DMS153 treated with DMSO at 0.1 percent for 48 hours (cell line): ENCODE data around the gene KIF6.
"Not testable (repeated sequence)": the region's sequence is repeated elsewhere in the genome, so short reads cannot be mapped to it uniquely, and the experiment has no call there.

ENCODE experiments used
- DNase-seq: peaks from one replicate; lab custom pipeline; 2025; ENCODE audit not compliant: unreplicated experiment; lab: John Stamatoyannopoulos, UW

The KIF6 gene

DNA sequence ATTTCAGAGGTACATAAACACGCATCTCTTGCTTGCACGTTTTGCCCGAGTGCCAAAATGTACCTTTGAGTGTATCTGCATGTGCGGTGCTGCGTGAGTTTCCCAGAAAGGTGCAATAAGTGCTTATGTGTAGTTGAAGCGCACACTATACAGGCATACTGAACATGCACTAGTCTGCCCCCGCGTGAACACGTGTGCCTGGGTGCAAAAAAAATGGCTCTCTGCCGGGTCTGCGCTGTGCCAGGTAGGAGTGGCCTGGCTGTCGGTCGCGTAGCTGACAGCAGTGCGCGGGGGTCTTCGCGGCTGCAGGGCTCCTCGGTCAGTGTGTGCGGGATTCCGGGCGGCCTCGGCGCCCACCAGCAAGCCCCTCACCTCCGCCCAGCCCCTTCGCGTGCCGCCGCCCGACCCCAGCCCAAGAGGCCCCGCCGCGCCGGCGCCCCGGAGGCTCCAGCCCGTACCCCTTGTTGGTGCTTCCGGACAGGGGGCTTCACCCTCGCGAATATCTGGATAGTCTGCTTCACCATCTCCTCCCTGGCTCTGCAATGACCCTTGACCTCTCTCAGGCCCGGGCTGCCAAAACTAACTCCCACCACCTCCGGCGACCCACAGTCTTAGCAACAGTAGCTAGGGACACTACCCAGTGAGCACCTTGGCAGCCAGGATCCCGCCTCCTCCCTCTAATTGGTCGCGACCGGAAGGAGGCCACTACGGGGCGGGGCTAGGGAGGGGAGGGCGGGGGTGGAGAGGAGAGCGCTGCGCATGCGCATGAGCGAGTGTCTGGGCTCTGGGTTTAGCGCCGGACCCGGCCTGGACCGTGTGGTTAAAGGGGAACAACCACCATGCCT lies at the start of gene KIF6:
TSS of gene KIF6 (minus strand) at position 622 of the 845 bp plus-strand sequence. CDS start at position 524, 98 bp downstream.
- peak; percentile 83 for DNase-seq

DNA sequence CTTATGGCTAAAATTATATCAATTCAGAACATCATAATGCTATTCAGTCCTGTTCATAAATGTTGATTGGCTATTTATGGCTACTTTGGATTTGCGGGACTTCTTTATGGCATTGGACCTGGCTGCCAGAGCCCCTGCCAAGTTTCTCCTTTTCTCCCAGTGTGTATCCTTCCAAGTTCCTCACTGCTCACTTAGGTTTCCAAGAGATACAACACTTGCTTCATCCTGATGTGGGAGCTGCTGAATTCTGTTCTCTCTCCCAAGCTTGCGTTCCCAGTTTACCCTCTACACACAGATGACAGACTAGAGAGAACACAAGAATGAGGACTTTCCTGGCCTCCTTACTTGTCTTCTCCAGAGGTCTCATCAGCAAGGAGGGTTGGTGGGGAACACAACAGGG lies 48.6 kb upstream of the KIF6 start:
- DNase-seq = no peak

- DNase-seq = no peak
These were observed 47.5 kb upstream of the KIF6 start for GRCh38 chr6:39772559-39773273.

- no peak for DNase-seq
These were observed 45.2 kb upstream of the KIF6 start for GRCh38 chr6:39770446-39770845.

GRCh38 chr6:39769012-39769411 lies 43.8 kb upstream of the KIF6 start:
- DNase-seq = no peak

GRCh38 chr6:39765508-39766065 lies 40.4 kb upstream of the KIF6 start:
- no peak for DNase-seq

DNA sequence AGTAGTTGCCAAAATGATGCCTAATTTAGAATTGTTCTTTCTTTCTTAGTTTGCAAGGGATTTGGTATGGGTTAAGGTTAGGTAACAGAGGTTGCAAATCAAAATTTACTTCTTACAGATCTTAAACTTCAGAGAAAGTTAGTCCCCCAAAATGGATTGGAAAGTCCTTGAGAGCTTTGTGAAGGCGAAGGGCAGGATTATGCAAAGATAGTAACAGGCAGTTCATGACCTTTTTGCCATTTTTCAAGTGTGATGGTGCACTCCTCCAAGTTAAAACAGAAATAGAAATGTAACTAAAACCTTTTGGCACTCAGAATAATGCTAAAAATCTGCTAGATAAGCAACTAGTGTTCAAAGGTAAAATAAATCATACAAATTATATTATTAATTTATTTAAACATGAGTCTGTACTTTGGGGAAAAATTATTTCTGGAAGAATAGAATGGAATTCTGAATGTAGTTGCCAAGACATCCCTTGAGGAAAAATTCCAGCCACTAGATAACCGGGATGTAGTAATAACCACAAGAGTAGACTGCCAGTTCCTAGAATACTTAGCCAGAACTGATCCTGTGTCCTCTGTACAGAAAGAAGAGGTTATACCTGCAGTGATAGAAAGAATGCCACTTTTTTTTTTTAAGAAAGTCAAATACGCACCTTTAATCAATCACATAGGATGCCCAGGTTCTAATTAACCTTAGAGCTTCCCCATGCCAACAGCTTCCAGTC lies 35.2 kb upstream of the KIF6 start:
- no peak for DNase-seq

GRCh38 chr6:39758905-39759605 lies 33.8 kb upstream of the KIF6 start:
- no peak for DNase-seq

DNA sequence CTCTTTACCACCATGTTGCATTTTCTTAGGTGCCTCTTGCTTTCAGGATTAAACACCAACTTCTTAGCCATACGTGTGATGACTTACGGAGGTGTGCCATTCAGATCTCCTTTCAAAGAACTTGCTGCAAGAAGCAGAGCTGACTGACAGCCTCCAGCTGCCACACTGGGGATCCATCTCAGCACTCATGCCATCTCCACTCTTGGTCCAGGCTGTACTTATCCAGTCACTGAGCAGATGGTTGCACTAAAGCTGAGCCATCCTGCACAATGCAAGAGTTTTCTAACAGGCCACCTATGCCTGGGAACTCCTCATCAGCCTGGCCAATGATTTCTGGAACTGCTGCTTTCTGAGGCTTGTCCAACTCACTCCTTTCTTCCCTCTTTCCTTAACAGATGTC lies 31.4 kb upstream of the KIF6 start:
- no peak for DNase-seq

DNA sequence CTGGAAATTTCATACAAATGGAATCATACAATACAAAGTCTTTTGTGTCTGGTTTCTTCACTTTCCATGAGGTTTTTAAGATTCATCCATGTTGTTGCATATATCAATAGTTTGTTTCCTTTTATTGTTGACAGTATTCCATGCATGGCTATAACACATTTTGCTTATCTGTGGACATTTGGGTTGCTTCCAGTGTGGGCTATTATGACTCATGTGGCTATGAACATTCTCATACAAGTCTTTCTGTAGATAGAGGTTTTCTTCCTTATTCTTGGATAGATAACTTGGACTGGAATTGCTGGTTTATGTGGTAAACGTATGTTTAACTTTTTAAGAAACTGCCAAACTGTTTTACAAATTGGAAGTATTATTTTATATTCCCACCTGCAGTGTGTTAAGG lies 30.0 kb upstream of the KIF6 start:
- no peak for DNase-seq

DNA sequence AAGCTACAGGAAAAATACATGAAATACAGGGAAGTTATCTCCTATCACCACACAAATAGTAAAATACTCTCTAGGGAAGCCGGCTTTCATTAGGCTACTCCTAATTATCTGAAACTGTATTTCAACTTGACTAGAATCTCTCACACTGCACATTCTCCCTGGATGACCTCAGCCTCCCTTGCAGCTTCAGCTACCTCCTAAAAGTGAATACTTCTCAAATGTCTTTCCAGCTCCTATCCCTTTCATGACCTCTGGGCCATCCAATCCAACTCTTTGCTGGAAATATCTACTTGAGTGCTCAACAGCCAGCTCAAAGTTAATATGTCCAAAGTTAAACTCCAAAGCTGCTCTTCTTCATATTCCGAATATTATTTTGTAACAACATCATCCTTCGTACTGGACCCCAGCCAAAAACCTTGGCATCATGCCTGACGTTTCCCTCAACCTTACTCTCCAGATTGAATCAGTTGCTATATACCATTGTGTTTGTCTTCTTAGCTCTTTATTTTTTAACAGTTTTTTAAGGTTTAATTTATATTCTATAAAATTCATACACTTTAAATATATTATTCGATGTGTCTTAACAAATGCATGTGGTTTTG lies 29.4 kb upstream of the KIF6 start:
- no peak for DNase-seq

DNA sequence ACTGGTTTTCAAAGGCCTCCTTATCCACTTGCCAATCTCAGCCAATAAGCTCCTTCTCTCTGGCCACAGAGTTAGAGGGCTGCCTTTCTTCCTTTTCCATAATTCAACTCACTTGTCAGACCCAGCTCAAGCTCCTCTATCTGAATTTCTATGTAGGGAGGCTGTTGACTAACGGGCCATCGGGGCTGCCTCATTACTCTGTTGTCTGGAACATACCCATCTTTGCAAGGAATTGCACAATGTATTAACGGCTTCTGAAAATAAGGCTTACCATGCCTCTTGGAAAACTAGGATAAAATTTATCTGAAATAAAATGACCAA lies 28.5 kb upstream of the KIF6 start:
- no peak for DNase-seq

DNA sequence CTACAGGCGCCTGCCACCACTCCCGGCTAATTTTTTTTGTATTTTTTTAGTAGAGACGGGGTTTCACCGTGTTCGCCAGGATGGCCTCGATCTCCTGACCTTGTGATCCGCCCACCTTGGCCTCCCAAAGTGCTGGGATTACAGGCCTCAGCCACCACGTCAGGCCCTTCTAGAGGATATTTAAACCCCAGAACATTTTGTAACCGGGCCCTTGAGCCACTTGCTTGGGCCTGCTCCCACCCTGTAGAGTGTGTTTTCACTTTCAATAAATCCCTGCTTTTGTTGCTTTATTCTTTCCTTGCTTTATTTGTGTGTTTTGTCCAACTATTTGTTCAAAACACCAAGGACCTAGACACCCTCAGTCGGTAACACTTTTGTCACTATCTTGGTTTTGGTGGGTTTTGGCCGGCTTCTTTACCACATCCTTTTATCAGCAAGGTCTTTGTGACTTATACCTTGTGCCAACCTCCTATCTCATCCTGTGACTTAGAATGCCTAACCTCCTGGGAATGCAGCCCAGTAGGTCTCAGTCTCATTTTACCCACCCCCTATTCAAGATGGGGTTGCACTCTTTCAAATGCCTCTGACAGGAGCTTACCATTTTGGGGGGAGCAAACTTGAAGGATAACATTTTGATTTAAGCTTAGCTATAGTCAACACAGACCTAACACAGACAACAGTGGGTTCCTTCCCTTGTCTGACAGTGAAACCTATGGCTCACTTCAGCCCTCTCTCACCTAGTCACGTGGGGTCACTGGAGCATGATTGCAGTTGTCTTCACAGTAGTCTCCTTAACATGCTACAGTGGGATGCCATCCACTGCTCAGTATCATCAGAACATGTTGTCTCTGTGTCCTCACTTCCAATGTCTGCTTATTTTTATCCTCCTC lies 27.9 kb upstream of the KIF6 start:
- no peak for DNase-seq

DNA sequence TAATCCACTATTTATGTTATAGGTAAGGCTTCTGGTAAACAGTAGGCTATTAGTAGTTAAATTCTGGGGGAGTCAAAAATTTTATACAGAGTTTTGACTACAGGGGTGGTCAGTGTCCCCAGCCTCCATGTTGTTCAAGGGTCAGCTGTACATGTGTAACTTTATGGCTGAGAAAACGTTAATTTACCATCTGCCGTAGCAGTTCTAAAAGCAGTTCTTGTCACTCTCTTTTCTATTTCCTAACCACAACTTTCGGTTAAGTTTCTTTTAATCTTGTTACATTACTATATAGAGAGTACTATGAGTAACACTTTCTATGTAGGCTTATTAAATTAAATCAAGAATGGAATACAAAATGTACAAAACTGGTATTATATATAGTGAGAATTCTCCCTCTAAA lies 21.6 kb upstream of the KIF6 start:
- DNase-seq = no peak

DNA sequence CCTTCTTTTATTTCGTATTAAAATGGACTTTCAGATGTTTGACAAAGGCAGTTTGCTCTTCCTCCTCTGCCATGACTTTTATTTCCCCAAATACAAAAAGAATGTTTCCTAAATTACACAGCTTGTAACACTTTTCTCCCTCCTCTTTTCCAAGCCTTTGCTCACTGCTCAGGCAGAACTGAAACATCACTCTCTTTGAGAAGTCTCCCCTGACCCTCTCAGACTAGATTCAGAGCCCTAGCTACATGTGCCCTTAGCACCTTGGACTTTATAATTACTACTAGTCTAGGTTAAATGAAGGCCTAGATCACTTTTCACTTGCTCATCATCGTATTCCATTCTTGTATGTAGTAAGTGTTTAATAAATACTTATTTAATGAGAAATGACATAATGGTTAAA lies 8.5 kb upstream of the KIF6 start:
- DNase-seq = no peak

DNA sequence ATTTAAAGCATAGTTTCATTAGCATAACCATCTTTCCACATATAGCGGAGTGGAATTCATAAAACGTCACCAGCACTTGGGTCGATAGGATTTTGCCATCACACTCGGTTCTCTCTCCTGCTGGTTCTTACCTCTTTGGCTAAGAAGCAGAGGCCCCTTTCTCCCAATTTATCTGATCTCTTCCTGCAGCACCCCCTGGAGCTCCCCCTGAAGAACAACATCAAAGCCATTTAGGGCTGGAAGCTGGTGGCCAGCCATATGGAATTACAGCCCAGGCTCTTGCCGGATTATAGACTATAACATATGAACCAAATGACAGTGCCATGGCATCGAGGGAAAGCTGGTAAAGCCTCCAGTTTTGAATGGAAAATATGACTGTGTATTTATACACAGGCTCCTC lies 6.4 kb upstream of the KIF6 start:
- no peak for DNase-seq

DNA sequence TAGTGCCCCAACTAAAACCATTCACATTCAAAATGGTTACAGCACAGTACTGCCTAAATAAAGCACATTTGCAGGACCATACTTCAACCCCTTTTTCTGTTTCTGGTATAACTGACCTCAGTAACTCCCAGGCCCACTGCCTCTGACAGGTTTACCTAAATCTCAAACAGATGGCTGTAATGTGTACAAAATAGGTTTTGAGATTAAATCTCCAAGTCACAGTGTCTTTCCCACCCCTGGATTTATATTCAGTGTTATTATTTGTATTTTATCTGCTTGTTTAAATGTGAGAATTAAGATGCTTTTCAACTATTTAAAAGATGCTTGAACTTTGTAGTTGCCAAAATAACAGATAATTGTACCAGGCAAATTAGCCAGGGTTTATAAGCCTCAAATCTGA lies 4.7 kb upstream of the KIF6 start:
- no peak for DNase-seq

- no peak for DNase-seq
These were observed 407 bp upstream of the KIF6 start for GRCh38 chr6:39725632-39725997.

GRCh38 chr6:39723350-39723749 lies 1.9 kb downstream of the KIF6 start:
- not testable (repeated sequence) for DNase-seq

GRCh38 chr6:39714802-39715201 lies 10.4 kb downstream of the KIF6 start:
- no peak for DNase-seq
